GM12873 (cell line): ENCODE measurements around the gene RSAD1.

Source experiments
- TF ChIP-seq, protein P1 (sequence below): IDR thresholded peaks from 2 replicates; pipeline ENCODE4 v1.5.1; 2012; ENCODE audit warnings: low read depth, mild to moderate bottlenecking, moderate library complexity, low read length, control low read depth; ENCODE audit not compliant: insufficient read depth; ENCODE audit errors: missing control alignments

Gene RSAD1

DNA sequence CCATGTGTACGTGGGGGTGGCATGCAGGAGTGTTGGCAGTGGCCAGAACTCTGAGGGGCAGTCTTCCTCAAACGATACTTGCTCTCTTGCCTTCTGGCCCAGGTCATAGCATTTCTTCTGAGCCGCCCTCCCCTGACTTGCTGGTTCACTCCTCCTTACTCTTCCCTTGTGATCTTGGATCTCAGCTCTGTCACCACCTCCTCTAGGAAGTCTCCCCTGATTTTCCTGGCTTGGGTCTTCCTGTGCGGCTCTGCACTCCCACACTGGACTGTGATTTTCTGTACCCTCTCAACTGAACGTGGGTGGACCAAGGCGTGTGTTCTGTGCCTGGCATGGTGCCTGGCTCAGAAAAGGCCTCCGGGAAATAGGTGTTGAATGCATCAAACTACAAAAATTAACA is 56.7 kb downstream of the RSAD1 start:
- TF ChIP-seq, protein P1, sequence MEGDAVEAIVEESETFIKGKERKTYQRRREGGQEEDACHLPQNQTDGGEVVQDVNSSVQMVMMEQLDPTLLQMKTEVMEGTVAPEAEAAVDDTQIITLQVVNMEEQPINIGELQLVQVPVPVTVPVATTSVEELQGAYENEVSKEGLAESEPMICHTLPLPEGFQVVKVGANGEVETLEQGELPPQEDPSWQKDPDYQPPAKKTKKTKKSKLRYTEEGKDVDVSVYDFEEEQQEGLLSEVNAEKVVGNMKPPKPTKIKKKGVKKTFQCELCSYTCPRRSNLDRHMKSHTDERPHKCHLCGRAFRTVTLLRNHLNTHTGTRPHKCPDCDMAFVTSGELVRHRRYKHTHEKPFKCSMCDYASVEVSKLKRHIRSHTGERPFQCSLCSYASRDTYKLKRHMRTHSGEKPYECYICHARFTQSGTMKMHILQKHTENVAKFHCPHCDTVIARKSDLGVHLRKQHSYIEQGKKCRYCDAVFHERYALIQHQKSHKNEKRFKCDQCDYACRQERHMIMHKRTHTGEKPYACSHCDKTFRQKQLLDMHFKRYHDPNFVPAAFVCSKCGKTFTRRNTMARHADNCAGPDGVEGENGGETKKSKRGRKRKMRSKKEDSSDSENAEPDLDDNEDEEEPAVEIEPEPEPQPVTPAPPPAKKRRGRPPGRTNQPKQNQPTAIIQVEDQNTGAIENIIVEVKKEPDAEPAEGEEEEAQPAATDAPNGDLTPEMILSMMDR, result no peak
